Spleen (tissue), 7 donors: ENCODE data around the gene DNAJB2.
A peak's percentile ranks its signal among the peaks of the same experiment; 100 is the strongest.

Source experiments
- POLR2A ChIP-seq, 3 donors: fragments of 450-650 bp; IDR thresholded peaks; one replicate each; pipeline ENCODE4 v1.5.1; 2017; ENCODE audit warnings: antibody characterized with exemption in 3 of 3, mild to moderate bottlenecking in 1 of 3
- POLR2AphosphoS5 ChIP-seq, 3 donors: sonication (generic); formaldehyde crosslinking; IDR thresholded peaks; one replicate each; pipeline ENCODE4 v1.5.1; 2017; ENCODE audit warnings: antibody characterized with exemption in 3 of 3
- TF ChIP-seq, protein P1 (sequence below), 11 experiments: fragments of 200-600 bp in 7 of 11; fragments of 450-650 bp in 4 of 11; sonication (generic) in 4 of 11; IDR thresholded peaks in 8 of 11; conservative IDR thresholded peaks in 3 of 11; 1 replicate in 7 of 11; 2 replicates in 4 of 11; pipeline versions ENCODE4 v1.4.0 to v1.8.0; 2016 to 2021; ENCODE audit warnings: antibody characterized with exemption in 11 of 11, inconsistent platforms in 4 of 11, mild to moderate bottlenecking in 1 of 11
- donor health status: DM: no; HTN: no; CAD: no; lungs with moderate emphysema.
- donor health status: DM: no; HTN: no; CAD: no.
- donor health status: DM: no; HTN: no; CAD: no.

DNA sequence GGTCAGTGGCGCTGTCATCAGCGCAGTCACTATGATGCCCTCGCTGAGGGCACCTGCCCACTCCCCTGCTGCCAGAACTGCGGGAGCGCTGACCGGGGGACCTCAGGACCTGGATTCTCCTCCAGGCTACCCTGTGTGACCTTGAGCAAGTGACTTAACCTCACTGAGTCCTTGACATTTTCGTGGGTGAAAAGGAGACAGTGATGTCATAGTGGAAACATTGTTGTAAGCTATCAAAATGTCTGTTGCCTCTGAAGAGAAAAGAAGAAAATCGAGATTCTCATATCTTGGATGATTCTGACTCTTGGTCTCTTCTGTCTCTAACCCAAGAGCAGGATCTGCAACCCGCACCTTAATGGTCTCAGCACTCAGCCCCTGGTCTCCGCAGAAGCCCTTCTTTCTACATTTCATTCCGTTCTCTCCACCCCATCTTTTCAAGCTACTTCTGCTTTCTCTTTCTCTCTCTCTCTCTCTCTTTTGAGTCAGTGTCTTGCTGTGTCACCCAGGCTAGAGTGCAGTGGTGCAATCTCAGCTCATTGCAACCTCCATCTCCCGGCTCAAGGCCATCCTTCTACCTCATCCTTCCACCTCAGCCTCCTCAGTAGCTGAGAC is 24.5 kb upstream of the DNAJB2 start:
- TF ChIP-seq, protein P1, sequence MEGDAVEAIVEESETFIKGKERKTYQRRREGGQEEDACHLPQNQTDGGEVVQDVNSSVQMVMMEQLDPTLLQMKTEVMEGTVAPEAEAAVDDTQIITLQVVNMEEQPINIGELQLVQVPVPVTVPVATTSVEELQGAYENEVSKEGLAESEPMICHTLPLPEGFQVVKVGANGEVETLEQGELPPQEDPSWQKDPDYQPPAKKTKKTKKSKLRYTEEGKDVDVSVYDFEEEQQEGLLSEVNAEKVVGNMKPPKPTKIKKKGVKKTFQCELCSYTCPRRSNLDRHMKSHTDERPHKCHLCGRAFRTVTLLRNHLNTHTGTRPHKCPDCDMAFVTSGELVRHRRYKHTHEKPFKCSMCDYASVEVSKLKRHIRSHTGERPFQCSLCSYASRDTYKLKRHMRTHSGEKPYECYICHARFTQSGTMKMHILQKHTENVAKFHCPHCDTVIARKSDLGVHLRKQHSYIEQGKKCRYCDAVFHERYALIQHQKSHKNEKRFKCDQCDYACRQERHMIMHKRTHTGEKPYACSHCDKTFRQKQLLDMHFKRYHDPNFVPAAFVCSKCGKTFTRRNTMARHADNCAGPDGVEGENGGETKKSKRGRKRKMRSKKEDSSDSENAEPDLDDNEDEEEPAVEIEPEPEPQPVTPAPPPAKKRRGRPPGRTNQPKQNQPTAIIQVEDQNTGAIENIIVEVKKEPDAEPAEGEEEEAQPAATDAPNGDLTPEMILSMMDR (IDR thresholded peaks at IDR 0.05 in 8 of 11, conservative IDR thresholded peaks at IDR 0.05 in 3 of 11) = no peak
- peak in 1 of 3 donors; percentile 72 for TF ChIP-seq POLR2AphosphoS5 (IDR thresholded peaks at IDR 0.05)
- no peak for TF ChIP-seq POLR2A (IDR thresholded peaks at IDR 0.05)
